ENCODE results near the gene URB1. TPM values are rescaled to one million over a fixed set of nuclear protein-coding genes. Genes with fewer than 3 reads are reported as not detected.
A peak's percentile ranks its signal among the peaks of the same experiment; 100 is the strongest.

Gene URB1
- total RNA-seq, 4 donors from 2014 or later: 11.1 to 24.8 (median 17.9) TPM

DNA sequence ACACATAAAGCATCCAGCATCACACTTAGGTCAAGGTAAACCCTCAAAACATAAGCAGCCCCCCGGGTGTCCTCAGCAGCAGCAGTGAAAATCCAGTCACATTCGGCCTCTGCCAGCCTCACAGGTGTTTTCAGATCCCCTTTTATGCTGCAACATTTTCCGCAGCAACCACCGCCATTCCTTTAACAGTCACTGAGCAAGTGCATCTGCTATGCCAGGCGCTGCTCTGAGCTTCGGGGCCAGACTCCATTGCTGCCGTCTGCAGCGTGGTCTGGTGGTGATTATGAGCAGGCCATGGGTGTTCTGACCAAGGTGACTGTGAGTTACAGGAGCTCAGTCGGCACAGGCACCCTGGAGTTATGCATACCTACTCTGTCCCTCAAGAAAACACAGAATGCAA lies 4.5 kb downstream of the URB1 start:
- DNase-seq: no peak
- Histone ChIP-seq H3K36me3 (peaks cover 9 to 50% (median 15%) of the 10 kb centered on the region in 3 donors), H3K4me3 (no peak overlapping the region), H3K27ac (no peak overlapping the region), H3K27me3 (no peaks in the 10 kb centered on the region), H3K4me1 (peaks cover 24 to 68% (median 31%) of the 10 kb centered on the region in 3 donors), H3K9me3 (no peaks in the 10 kb centered on the region)
- intact Hi-C loops (cut with DNase I): no loop called here
- 80 to 83% methylated on average over 2 to 9 of the region's 9 CpGs for WGBS, 2 donors
- TF ChIP-seq POLR2A (IDR thresholded peaks at IDR 0.05) (no peak), CTCF (IDR thresholded peaks at IDR 0.05) (no peak)

- Histone ChIP-seq H3K27me3 (no peaks in the 10 kb centered on the region), H3K36me3 (peaks cover 13 to 60% (median 25%) of the 10 kb centered on the region in 3 donors), H3K9me3 (no peaks in the 10 kb centered on the region), H3K4me1 (peaks cover 19 to 73% (median 35%) of the 10 kb centered on the region in 3 donors), H3K27ac (peak overlapping the region in 3 of 4 donors; percentile 44 to 59 (median 44)), H3K4me3 (no peak overlapping the region)
- intact Hi-C loops (cut with DNase I): no loop called here
- 58 to 83% methylated on average over 7 of the region's 8 CpGs for WGBS, 2 donors
- DNase-seq: no peak
- TF ChIP-seq CTCF (IDR thresholded peaks at IDR 0.05) (no peak), POLR2A (IDR thresholded peaks at IDR 0.05) (no peak)
Measured at GRCh38 chr21:32387151-32387550, 5.7 kb downstream of the URB1 start.

DNA sequence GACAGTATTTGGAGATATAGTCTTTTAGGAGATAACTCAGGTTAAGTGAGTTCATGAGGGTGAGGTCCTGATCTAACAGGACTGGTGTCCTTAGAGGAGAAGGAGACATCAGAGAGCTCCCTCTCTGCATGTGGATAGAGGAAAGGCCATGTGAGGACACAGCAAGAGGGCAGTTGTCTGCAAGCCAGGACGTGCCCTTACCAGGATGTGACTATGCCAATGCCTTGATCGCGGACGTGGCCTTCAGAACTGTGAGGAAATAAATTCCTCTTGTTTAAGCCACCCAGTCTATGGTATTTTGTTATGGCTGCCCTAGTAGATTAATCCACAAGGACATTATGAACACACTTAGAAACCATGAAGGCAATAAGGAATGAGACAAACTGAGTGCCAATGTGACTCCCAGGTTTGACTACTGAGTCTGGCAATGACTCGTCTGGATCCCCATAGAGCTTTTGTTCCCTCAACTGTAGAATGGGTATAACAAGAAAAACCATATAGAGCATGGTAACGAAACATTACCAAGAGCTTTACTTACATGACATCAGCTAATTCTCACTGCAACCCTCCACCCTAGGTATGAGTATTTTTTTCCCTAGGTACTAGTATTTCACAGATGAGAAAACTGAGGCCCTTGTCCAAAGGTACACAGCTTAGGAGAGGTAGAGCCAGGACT lies 6.5 kb downstream of the URB1 start:
- H3K4me1 ChIP-seq: peaks cover 14 to 73% (median 30%) of the 10 kb centered on the region in 3 donors
- intact Hi-C loops (cut with DNase I): no loop called here
- 37 to 47% methylated on average over 6 of the region's 6 CpGs for WGBS, 2 donors
- H3K27ac ChIP-seq: peak overlapping the region; percentile 11 to 59 (median 44)
- H3K27me3 ChIP-seq: no peaks in the 10 kb centered on the region
- TF ChIP-seq CTCF (IDR thresholded peaks at IDR 0.05): no peak
- no peak for TF ChIP-seq POLR2A (IDR thresholded peaks at IDR 0.05)
- no peak overlapping the region for H3K4me3 ChIP-seq
- no peak for DNase-seq
- peaks cover 13 to 63% (median 28%) of the 10 kb centered on the region in 3 donors for H3K36me3 ChIP-seq
- H3K9me3 ChIP-seq: no peaks in the 10 kb centered on the region

DNA sequence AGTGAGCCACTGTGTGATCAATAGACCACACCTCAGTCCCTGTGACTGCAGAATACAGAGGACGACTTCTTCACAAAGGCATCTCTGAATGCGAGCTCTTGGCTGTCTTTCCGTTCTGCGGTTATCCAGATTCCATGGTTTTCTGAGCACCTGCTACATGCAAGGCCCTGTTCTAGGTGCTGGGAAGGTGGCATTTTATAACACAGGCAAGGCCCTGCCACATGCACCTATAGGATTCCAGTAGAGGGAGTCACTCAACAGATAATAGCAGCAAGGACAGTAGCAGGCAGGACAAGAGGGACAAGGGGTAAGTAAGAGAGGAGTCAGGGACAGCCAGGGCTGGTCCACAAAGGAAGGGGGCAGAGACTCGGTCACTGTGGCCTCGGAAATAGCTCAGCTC lies 9.0 kb downstream of the URB1 start:
- TF ChIP-seq CTCF (IDR thresholded peaks at IDR 0.05) (peak in 1 of 6 experiments; percentile 27), POLR2A (IDR thresholded peaks at IDR 0.05) (no peak)
- Histone ChIP-seq H3K27ac (no peak overlapping the region), H3K4me1 (peaks cover 14 to 62% (median 29%) of the 10 kb centered on the region in 3 donors), H3K27me3 (no peaks in the 10 kb centered on the region), H3K36me3 (peaks cover 20 to 74% (median 33%) of the 10 kb centered on the region in 3 donors), H3K4me3 (no peak overlapping the region), H3K9me3 (no peaks in the 10 kb centered on the region)
- 88 to 94% methylated on average over 6 of the region's 6 CpGs for WGBS, 2 donors
- no peak for DNase-seq
- intact Hi-C loops (cut with DNase I): no loop called here

- H3K36me3 ChIP-seq: peaks cover 21 to 79% (median 41%) of the 10 kb centered on the region in 3 donors
Measured at GRCh38 chr21:32382108-32382644, 10.6 kb downstream of the URB1 start.

More at GRCh38 chr21:32382108-32382644, 10.6 kb downstream of the URB1 start:
- Histone ChIP-seq H3K27ac (peak overlapping the region in 3 of 4 donors; percentile 8 to 61 (median 51)), H3K27me3 (no peaks in the 10 kb centered on the region), H3K4me3 (no peak overlapping the region), H3K4me1 (peaks cover 14 to 46% (median 24%) of the 10 kb centered on the region in 3 donors), H3K9me3 (no peaks in the 10 kb centered on the region)
- 35 to 42% methylated on average over 7 to 9 of the region's 10 CpGs for WGBS, 2 donors
- intact Hi-C loops (cut with DNase I): no loop called here
- DNase-seq: no peak
- TF ChIP-seq CTCF (IDR thresholded peaks at IDR 0.05): no peak
- no peak for TF ChIP-seq POLR2A (IDR thresholded peaks at IDR 0.05)
